Measurements from ENCODE around the gene USH2A.

Gene USH2A

DNA sequence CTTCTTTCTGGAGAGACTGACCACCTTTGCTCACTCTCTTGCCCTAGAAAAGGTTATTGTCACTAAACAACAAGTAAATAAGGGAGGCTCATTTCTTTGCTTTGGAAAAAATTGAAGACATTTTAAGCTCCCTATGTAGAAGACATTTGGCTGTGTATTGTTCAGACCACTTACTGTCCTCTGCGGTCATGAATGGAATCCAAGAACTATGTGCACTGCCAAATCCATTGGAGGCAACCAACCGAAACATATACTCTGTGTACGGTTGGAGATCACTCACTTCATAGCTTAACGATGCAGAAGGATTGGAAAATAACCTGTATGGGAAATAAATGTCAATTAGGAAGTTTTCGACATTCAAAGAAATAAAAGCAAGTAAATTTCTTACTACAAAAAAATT is 523.3 kb downstream of the USH2A start:
- no peak for DNase-seq

GRCh38 chr1:215895893-215896292 is 527.4 kb downstream of the USH2A start:
- DNase-seq: no peak

DNA sequence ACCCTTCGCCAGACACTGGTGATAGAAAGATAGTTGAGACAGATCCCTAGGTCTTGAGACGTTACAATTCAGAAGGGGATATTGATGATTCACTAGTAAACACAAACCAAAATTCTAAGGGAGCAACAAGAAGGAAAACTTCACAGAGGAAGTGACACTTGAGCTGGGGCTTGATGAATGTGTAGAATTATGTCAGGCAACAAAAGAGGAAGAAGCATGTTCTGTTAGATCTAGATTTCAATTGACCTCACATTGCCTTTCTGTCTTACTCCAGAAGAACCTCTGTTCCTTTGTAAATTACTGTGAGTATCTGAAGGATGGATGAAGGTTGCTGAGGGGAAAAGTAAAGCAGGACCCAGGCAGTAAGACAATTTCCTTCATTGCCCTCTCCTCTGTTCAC is 528.0 kb downstream of the USH2A start:
- no peak for DNase-seq

- DNase-seq: no peak
Observed at GRCh38 chr1:215894617-215895016, 528.6 kb downstream of the USH2A start.

GRCh38 chr1:215891266-215892057 is 531.8 kb downstream of the USH2A start:
- DNase-seq: no peak

GRCh38 chr1:215890438-215890837 is 532.8 kb downstream of the USH2A start:
- no peak for DNase-seq

DNA sequence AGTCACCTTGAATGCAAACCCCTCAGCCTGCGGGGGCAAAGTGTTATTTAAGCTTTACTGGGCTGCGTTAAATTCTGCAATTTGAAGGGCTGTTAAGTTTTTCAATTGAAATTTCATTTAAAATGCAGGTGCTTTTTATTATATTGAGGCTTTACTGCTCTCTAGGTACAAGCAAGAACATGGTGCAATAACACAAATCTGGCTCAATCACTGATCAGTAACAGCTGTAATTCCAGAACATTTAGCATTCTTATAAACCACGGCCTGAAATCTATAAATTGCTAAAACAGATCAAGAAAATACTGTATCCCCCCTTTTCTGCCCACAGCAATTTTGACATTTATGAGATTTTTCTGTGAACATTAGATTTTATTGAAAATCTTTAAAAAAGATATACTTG is 533.4 kb downstream of the USH2A start:
- DNase-seq: no peak

DNA sequence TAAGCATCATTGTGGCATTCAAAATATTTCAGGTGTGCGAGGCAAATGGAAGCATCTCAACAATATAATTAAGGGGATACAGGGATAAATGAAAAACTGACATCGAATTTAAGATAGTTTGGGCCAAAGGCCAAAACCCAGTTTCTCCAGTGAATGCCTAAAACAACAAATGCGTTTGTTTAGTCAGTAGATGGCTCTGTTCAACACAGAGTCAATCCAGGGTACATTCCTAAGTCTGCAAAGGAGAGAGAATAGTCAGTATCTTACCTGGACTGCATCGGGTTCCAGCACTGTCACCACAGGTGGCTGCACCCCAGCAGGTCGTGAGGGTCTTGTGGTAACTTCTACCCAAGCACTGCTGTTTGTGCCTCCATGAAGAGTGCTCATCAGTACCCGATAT is 535.1 kb downstream of the USH2A start:
- DNase-seq: no peak

DNA sequence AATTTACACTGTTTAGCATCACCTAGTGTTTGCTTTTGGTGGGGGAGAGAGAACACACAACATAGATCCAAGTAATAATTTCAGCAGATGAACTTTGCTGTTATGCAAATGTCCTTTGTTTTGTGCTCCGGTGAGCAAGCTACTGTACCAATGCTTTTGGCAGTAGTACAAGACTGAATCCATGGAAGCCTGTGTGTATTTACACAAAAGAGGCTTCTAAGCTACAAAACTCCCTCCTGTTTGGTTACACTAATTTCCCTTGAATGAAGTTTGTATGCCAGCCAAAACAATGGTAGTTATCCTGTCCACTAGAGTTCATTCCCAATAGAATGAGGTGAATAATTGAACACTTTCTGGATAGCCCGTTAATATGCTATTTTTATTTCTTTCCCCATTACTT is 535.6 kb downstream of the USH2A start:
- DNase-seq: no peak

GRCh38 chr1:215883004-215883403 is 540.2 kb downstream of the USH2A start:
- DNase-seq: no peak

DNA sequence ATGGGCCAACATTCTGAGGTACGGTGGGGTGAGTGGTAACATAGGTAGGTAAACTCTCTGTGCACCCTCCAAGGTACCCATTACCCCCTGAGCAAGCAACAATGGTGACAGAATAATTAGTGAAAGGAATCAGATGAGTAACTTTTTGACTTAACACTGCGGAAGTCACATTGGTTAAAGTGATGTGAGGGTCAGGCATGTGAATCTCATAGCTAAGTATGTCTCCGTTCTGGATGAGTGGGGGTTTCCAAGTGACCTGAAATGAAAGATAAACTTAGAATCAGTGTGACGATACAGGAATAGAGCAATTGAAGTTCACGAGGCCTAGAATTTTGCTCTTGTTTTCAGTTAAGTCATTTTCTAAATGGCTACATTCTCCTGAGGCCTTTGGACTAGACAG is 544.4 kb downstream of the USH2A start:
- DNase-seq: no peak

DNA sequence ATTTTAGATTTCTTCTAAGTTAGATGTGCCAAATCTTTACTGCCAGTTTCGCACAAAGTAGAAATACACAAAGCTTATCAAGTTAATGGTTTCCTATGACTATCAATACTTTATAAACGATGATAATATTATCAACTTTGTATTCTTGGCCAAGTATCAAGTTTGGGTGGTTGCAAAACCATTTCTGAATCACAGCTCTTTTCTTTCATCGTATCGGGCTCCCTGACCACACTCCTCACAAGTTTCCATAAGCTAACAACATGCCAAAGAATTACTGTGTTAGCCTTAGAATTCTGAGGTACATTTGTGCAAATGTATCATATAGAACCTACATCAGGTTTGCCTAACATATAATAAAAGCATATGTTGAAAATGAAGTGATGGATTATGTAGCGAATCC is 545.1 kb downstream of the USH2A start:
- DNase-seq: no peak

GRCh38 chr1:215877452-215877951 is 545.7 kb downstream of the USH2A start:
- DNase-seq: no peak

DNA sequence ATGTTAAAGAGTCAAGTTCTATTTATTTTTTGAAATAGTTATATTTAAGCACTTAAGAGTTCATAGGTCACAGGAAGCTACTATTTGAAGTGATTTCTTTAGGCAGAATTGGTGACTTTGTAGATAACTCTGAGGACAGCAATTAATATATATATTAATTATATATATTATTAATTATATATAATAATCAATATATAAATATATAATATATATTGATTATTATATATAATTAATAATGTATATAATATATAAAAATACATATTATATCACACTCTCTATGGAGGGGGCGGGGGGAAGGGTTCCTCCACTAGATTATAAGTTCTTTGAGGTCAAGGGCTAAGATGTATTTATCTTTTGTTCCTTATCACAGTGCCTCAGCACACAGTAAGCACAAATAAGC is 547.5 kb downstream of the USH2A start:
- DNase-seq: no peak

DNA sequence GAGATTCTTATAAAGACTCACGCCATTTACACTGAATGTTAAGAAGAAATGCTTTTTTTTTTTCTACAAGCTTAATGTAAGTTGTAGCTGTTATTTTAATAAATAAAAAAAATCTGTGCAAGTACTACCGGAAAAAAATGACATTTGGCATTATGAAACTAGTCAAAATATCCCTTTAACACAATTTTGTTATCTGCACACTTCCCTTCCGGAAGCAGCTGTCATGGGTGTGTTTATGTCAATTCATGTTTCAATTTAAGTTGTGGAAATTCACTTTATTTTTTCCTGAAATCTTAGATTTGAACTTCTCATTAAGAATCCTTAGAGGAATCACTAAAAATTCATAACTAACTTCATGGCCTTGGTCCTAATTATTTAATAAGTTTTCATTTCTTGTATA is 548.0 kb downstream of the USH2A start:
- DNase-seq: no peak

DNA sequence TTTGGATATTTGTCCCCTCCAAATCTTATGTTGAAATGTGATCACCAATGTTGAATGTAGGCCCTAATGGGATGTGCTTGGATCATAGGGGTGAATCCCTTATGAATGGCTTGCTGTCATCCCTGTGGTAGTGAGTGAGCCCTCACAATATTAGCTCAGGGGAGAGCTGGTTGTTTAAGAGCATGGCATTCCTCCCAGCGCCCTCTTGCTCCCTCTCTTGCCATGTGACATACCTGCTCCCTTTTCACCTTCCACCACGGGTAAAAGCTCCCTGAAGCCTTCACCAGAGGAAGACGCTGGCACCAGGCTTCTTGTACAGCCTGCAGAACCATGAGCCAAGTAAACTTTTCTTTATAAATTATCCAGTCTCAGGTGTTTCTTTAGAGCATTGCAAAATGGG is 550.6 kb downstream of the USH2A start:
- DNase-seq: no peak

DNA sequence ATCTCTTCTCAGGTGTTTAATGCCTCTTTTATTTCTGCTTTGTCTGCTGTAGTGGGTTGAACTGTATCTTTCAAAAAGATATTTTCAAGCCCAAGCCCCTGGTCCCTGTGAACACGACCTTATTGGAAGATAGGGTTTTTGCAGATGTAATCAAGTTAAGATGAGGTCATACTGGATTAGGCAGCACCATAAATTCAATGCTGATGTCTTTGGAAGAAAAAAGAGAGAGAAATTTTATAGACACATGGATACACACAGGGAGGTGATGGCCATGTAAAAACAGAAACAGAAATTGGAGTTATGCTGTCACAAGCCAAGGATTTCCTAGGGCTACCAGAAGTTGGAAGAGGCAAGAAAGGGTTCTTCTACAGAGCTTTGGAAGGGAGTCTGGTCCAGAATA is 554.7 kb downstream of the USH2A start:
- DNase-seq: no peak

- no peak for DNase-seq
Observed at GRCh38 chr1:215865060-215865459, 558.2 kb downstream of the USH2A start.

- no peak for DNase-seq
Observed at GRCh38 chr1:215863796-215864195, 559.5 kb downstream of the USH2A start.

DNA sequence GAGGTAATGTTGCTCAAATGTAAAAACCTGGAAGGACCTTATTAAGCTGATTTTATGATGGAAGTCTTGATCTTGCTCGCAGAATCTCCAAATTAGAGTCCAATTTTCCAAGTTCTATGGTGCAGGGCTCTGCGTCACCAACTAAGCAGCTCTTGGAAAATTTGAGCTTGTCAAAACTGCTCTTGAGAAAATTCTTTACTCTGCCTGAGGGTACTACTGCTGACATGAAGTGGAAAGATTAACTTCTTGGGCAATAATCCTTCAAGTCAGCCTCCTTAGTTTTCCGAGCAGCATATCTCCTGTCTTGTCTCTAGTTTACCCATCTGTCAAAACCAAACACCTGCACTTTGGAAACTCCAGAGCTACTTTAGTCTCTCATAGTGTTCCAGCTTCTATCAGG is 562.4 kb downstream of the USH2A start:
- DNase-seq: no peak

- no peak for DNase-seq
Observed at GRCh38 chr1:215857317-215857716, 565.9 kb downstream of the USH2A start.

- no peak for DNase-seq
Observed at GRCh38 chr1:215845234-215845891, 577.9 kb downstream of the USH2A start.

- no peak for DNase-seq
Observed at GRCh38 chr1:215844777-215845176, 578.5 kb downstream of the USH2A start.

GRCh38 chr1:215844266-215844665 is 579.0 kb downstream of the USH2A start:
- DNase-seq: no peak

GRCh38 chr1:215842905-215843304 is 580.3 kb downstream of the USH2A start:
- DNase-seq: no peak

Data from activated gamma-delta T cell treated with Interleukin-2 at 50 U/mL for 16 hours (primary cell).